Sigmoid colon (tissue), 7 donors: ENCODE results near the gene NREP. TPM values are rescaled to one million over a fixed set of nuclear protein-coding genes. Genes with fewer than 3 reads are reported as not detected.

Source experiments
- DNase-seq: peaks from one replicate; pipeline ENCODE4 v3.0.0-alpha.2; 2019
- H3K27ac ChIP-seq, 4 donors: fragments of 200-600 bp; sonication (generic); one replicate each; pipeline ENCODE4 v1.5.1; 2016 to 2019; ENCODE audit warnings: mild to moderate bottlenecking in 1 of 4
- H3K27me3 ChIP-seq, 3 donors: fragments of 200-600 bp; sonication (generic); one replicate each; pipeline ENCODE4 v1.5.1; 2019; ENCODE audit warnings: mild to moderate bottlenecking in 1 of 3
- H3K36me3 ChIP-seq, 4 donors: fragments of 200-600 bp; sonication (generic); one replicate each; pipeline ENCODE4 v1.5.1; 2016 to 2019
- H3K4me1 ChIP-seq, 4 donors: fragments of 200-600 bp; sonication (generic); one replicate each; pipeline ENCODE4 v1.5.1; 2017 to 2019
- H3K4me3 ChIP-seq, 4 donors: fragments of 200-600 bp; sonication (generic); one replicate each; pipeline ENCODE4 v1.5.1; 2017 to 2019; ENCODE audit warnings: mild to moderate bottlenecking in 2 of 4, moderate library complexity in 1 of 4
- H3K9me3 ChIP-seq, 4 donors: fragments of 200-600 bp in 3 of 4; sonication (generic) in 3 of 4; one replicate each; pipeline versions ENCODE4 v1.5.1 to v1.6.1; 2013 to 2019
- EP300 ChIP-seq, 4 donors: sonication (generic); formaldehyde crosslinking; IDR thresholded peaks; one replicate each; pipeline ENCODE4 v1.6.1; 2017; ENCODE audit warnings: antibody characterized with exemption in 4 of 4
- POLR2A ChIP-seq, 2 donors: fragments of 450-650 bp; IDR thresholded peaks; one replicate each; pipeline ENCODE4 v1.6.1; 2016; ENCODE audit warnings: antibody characterized with exemption in 2 of 2, mild to moderate bottlenecking in 2 of 2, moderate library complexity in 2 of 2
- POLR2AphosphoS5 ChIP-seq, 4 donors: sonication (generic); formaldehyde crosslinking; IDR thresholded peaks; one replicate each; pipeline ENCODE4 v1.6.1; 2017; ENCODE audit warnings: antibody characterized with exemption in 4 of 4
- WGBS, 2 donors: extraction: QIAGEN DNeasy Blood & Tissue Kit; methylation state at CpG; one replicate each; pipeline ENCODE4 v1.1.7; 2013; 5-methylcytosine and 5-hydroxymethylcytosine counted together
- intact Hi-C: fragments of 100-400 bp; cut with DNase I; formaldehyde crosslinking; loops from one replicate; pipeline ENCODE4 v1.15.1; 2023
- polyA plus RNA-seq, 3 donors: library from polyadenylated mRNA; stranded (reverse); fragments of 200-250 nt; gene quantifications; one replicate each; pipeline ENCODE4 v1.2.3, GENCODE V29; 2013
- total RNA-seq, 4 donors: library from RNA; depleted of rRNA; stranded (reverse); fragments of >200 nt; gene quantifications; one replicate each; pipeline ENCODE4 v1.1.0, GENCODE V29; 2016
- TF ChIP-seq, protein P1 (sequence below), 4 experiments: fragments of 450-650 bp in 3 of 4; fragments of 200-600 bp in 1 of 4; IDR thresholded peaks; one replicate each; pipeline ENCODE4 v1.5.1; 2016 to 2019; ENCODE audit warnings: antibody characterized with exemption in 4 of 4, mild to moderate bottlenecking in 3 of 4, moderate library complexity in 2 of 4
- donor health status: healthy with polysubstance abuse.
- donor health status: Bipolar disorder and iron deficiency.
- donor health status: healthy.

The NREP gene, protein sequence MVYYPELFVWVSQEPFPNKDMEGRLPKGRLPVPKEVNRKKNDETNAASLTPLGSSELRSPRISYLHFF
- total RNA-seq (10 to 100 TPM in 3 of 4 donors, 1 to 10 TPM in 1; 8.7 to 41.3 (median 27.2) TPM), polyA plus RNA-seq (10 to 100 TPM in 1 of 3 donors, 1 to 10 TPM in 2; 6.5 to 14.6 (median 9.6) TPM)

DNA sequence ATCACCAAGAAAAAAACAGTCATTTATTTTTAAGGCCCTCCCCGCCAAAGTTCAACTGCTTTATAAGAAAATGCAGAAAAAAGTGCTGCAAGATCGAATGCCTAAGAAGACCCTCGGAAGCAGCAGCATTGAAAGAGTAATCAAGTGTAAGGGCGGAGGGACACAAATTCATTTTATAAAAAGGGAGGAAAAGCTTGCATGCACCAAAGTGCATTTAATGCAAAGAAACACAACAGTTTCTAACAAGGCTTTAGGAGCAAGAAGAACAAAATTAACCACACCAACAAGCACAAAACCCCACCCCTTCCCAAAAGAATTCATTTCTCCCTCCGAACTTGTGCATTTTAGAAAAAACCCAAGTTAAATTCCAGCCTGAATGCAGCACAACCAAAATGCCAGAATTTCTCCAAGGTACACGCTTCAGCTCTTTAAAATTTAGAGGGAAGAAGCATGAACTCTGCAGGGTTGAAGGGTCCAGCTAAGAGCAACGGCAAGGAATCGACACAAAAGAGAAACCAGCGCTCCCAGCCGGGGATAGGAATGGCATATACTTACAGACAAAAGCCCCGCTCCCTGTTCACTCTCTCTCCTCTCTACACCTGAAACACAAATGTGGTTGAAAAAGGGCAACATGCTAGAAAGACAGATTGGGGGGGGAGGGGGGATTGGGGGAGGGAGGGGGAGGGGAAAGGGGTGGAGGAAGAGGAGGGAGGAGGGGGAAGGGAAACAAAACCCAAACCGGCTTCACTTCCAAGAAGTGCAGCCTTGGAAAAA is at the start of gene NREP:
NREP (minus strand) TSS at position 614 of the 774 bp plus-strand sequence. CDS start 1,422 bp downstream, outside the sequence.
- Histone ChIP-seq H3K36me3 (no peaks in the 10 kb centered on the region), H3K27ac (peak within 1 kb of the TSS; percentile 85 to 95 (median 94)), H3K4me3 (peak within 1 kb of the TSS; percentile 42 to 70 (median 60)), H3K4me1 (peaks cover 0 to 44% (median 29%) of the 10 kb centered on the region in 4 donors), H3K9me3 (no peaks in the 10 kb centered on the region), H3K27me3 (no peaks in the 10 kb centered on the region)
- TF ChIP-seq POLR2AphosphoS5 (IDR thresholded peaks at IDR 0.05): no peak
- TF ChIP-seq, protein P1, sequence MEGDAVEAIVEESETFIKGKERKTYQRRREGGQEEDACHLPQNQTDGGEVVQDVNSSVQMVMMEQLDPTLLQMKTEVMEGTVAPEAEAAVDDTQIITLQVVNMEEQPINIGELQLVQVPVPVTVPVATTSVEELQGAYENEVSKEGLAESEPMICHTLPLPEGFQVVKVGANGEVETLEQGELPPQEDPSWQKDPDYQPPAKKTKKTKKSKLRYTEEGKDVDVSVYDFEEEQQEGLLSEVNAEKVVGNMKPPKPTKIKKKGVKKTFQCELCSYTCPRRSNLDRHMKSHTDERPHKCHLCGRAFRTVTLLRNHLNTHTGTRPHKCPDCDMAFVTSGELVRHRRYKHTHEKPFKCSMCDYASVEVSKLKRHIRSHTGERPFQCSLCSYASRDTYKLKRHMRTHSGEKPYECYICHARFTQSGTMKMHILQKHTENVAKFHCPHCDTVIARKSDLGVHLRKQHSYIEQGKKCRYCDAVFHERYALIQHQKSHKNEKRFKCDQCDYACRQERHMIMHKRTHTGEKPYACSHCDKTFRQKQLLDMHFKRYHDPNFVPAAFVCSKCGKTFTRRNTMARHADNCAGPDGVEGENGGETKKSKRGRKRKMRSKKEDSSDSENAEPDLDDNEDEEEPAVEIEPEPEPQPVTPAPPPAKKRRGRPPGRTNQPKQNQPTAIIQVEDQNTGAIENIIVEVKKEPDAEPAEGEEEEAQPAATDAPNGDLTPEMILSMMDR (IDR thresholded peaks at IDR 0.05): no peak
- no peak for TF ChIP-seq POLR2A (IDR thresholded peaks at IDR 0.05)
- no peak for TF ChIP-seq EP300 (IDR thresholded peaks at IDR 0.05)
- DNase-seq: peak; percentile 75
- intact Hi-C loops: loop anchor here (5.0 kb wide), 1 partner anchor 391 kb away; no protein-coding TSS in a partner anchor
- 2 to 3% methylated on average over 12 of the region's 12 CpGs for WGBS, 2 donors

DNA sequence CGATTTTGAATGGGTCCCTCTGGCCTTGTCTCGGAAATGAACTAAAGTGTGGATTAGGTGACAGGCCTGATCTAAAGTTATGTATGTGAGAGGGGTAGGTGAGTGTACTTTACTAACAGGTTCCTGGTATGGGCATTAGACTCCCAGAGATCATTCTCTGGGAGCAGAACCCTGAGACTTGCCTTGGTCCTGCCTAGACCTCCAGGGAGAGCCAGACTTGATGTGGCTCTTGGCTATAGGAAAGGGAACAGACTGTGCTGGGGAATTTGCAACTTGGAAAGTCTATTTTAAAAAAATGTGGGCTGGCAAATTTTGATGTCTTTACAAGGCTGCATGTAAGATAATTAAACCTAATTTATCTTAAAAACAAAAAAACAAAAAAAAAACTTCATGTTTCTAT is 49.8 kb upstream of the NREP start:
- H3K4me1 ChIP-seq: no peaks in the 10 kb centered on the region
- no peaks in the 10 kb centered on the region for H3K9me3 ChIP-seq
- WGBS, 2 donors: 91 to 92% methylated on average over 2 of the region's 2 CpGs
- no peak for TF ChIP-seq POLR2AphosphoS5 (IDR thresholded peaks at IDR 0.05)
- no peak for TF ChIP-seq POLR2A (IDR thresholded peaks at IDR 0.05)
- TF ChIP-seq, protein P1 (IDR thresholded peaks at IDR 0.05): no peak
- TF ChIP-seq EP300 (IDR thresholded peaks at IDR 0.05): no peak
- H3K27ac ChIP-seq: no peak overlapping the region
- H3K36me3 ChIP-seq: no peaks in the 10 kb centered on the region
- intact Hi-C loops: no loop called here
- no peaks in the 10 kb centered on the region for H3K27me3 ChIP-seq
- H3K4me3 ChIP-seq: no peak overlapping the region
- DNase-seq: no peak

DNA sequence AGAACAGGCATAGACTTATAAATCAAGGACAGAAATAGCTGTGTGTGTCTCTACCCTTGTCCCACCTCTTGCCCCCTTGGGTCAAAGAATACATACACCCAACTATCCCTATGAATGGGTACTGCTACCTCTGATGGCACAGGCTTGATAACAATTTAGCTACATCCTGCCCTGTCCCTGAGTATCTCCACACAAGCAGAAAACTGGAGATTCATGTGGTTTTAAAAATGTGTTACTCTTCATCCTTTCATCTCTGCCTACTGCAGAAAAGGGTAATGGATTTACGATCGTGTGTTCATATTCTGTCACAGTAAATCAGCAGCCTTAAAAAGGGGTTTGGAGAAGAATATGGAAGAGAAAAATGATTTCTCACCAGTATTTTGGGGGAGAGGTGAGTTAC is 49.2 kb upstream of the NREP start:
- H3K27ac ChIP-seq: no peak overlapping the region
- TF ChIP-seq EP300 (IDR thresholded peaks at IDR 0.05): no peak
- TF ChIP-seq, protein P1 (IDR thresholded peaks at IDR 0.05): no peak
- no peaks in the 10 kb centered on the region for H3K9me3 ChIP-seq
- no peak overlapping the region for H3K4me3 ChIP-seq
- 76 to 85% methylated on average over 2 of the region's 2 CpGs for WGBS, 2 donors
- no peaks in the 10 kb centered on the region for H3K36me3 ChIP-seq
- no peaks in the 10 kb centered on the region for H3K4me1 ChIP-seq
- intact Hi-C loops: no loop called here
- no peak for DNase-seq
- H3K27me3 ChIP-seq: no peaks in the 10 kb centered on the region

DNA sequence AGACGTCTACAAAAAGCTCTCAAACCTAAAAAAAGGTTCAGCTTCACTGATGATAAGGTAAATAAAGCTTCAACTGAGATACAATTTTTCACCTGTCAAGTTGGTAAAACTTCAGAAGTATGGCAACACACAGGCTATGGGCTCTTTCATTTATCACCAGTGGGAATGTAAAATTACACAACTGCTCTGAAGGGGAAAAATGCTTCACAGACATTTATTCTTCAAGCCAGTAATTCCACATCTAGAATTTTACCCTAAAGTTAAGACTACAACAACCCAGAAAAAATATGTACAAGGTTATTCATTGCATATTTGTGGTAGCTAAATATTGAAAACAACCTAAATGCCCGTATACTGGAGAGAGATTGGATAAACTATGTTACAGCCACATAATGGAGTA is 48.1 kb upstream of the NREP start:
- Histone ChIP-seq H3K27ac (no peak overlapping the region), H3K4me1 (no peaks in the 10 kb centered on the region), H3K4me3 (no peak overlapping the region), H3K27me3 (no peaks in the 10 kb centered on the region), H3K36me3 (no peaks in the 10 kb centered on the region), H3K9me3 (no peaks in the 10 kb centered on the region)
- DNase-seq: no peak
- intact Hi-C loops: no loop called here
- 87 to 92% methylated on average over 2 of the region's 2 CpGs for WGBS, 2 donors
- TF ChIP-seq POLR2A (IDR thresholded peaks at IDR 0.05) (no peak), EP300 (IDR thresholded peaks at IDR 0.05) (no peak), POLR2AphosphoS5 (IDR thresholded peaks at IDR 0.05) (no peak)
- TF ChIP-seq, protein P1 (IDR thresholded peaks at IDR 0.05): no peak
